HTERT RPE-1 (cell line): ENCODE measurements around the gene ZFR.
"Not testable (repeated sequence)": the region's sequence is repeated elsewhere in the genome, so short reads cannot be mapped to it uniquely, and the experiment has no call there.

Experiments used
- in situ Hi-C: fragments of 300-500 bp; cut with MboI; formaldehyde crosslinking; loops from 4 replicates; pipeline ENCODE4 v1.14.3; 2020; ENCODE audit warnings: low sequenced_read_pairs

The ZFR gene

GRCh38 chr5:32413466-32414263, 30.9 kb downstream of the ZFR start:
- in situ Hi-C loops: no loop called here

GRCh38 chr5:32410630-32411029, 33.9 kb downstream of the ZFR start:
- in situ Hi-C loops: no loop called here

- in situ Hi-C loops: no loop called here
These were observed 37.9 kb downstream of the ZFR start for GRCh38 chr5:32406650-32407049.

GRCh38 chr5:32405507-32405906, 39.0 kb downstream of the ZFR start:
- in situ Hi-C loops: no loop called here

DNA sequence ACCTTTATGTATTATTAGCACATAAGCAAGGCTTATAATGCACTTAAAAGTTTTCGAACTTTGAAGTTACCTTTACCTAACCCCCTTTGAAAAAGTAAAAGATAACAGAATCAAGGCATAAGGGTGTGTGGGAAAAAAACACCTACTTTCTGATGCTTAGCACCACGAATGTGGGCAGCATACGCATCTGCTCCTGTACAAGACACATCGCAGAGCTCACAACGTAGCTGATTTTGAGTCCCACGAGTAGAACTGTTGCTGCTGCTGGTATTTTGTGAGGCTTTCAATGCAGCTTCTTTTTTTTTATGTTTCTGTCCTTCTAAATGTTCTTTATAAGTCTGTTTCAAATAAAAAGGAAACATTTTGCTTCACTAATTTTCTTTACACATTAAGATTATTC, 40.8 kb downstream of the ZFR start:
- in situ Hi-C loops: no loop called here

- in situ Hi-C loops: no loop called here
These were observed 44.1 kb downstream of the ZFR start for GRCh38 chr5:32400401-32400800.

- in situ Hi-C loops: not testable (repeated sequence)
These were observed 45.8 kb downstream of the ZFR start for GRCh38 chr5:32398754-32399153.

DNA sequence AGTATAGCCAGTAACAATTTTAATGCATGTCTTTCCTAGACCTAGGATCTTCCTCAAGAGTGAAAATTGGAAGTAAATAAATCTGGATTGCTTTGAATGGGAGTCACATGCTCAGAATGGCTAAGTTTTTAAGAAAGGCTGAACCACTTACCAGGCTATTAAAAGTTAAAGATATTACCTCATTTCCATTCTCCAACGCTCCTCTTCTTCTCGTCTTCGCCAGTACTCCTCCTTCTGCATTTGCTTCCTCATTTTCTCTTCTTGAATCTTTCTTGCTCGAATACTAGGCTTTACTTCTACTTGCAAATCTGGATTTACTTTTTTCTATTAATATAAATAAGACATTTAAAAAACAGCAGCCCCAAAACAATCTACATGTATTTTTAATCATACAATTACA, 49.6 kb downstream of the ZFR start:
- in situ Hi-C loops: no loop called here

GRCh38 chr5:32392039-32392438, 52.5 kb downstream of the ZFR start:
- in situ Hi-C loops: no loop called here

GRCh38 chr5:32390819-32391591, 53.5 kb downstream of the ZFR start:
- in situ Hi-C loops: no loop called here

GRCh38 chr5:32388432-32389129, 56.0 kb downstream of the ZFR start:
- in situ Hi-C loops: no loop called here

DNA sequence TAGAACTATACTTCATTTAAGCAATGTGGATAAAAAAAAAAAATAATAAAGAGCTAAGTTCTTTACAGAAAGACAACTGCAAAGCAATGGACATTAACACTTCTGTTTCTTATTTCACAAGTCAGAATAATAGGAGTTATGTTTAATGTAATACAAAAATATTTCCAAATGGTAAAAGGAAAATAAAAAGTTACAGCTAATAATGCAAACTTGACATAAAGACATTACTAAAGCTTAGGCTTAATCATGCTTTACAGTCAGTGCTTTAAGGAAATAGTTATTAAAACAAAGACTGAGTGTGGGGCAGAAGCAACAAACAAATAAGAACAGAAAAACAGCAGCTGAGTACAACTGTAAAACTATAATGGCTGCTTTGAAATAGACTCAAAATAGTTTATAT, 56.7 kb downstream of the ZFR start:
- in situ Hi-C loops: no loop called here

GRCh38 chr5:32387211-32387610, 57.3 kb downstream of the ZFR start:
- in situ Hi-C loops: no loop called here

GRCh38 chr5:32384621-32385020, 59.9 kb downstream of the ZFR start:
- in situ Hi-C loops: no loop called here

DNA sequence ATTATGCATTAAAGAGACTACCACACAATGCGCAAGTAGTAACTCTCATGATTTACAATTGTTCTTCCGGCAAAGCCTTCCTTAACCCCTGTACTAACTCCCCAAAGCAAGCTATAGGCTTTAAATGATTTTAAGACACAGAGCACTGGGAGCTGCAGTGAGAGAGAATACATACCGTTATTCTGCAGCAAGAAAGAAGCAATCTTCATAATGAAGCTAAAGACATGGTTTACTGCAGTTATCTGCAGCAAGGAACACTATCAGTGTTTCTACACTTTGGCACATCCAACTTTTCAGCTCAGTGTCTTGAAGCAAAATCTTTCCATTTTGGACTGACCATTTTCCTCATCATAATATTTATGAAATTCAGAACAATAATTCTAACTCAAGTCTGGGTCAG, 61.0 kb downstream of the ZFR start:
- in situ Hi-C loops: no loop called here

DNA sequence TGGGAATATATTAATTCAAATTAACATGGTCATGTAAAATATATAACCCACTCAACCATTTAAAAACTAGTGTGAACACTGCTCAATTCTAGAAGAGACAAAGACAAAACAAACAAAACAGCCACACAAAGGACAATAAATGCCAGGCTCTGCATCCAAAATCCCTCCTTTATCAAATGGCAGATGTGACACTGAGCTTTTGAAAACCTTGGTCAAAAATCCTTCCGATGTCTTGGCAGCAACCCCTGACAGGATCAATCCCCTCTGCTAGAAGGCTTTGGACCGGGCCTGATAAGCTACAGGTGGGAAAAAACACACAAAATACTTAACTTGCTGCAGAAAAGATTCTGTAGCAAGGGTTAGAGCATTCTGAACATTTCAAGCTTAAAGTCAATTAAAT, 61.5 kb downstream of the ZFR start:
- in situ Hi-C loops: no loop called here

DNA sequence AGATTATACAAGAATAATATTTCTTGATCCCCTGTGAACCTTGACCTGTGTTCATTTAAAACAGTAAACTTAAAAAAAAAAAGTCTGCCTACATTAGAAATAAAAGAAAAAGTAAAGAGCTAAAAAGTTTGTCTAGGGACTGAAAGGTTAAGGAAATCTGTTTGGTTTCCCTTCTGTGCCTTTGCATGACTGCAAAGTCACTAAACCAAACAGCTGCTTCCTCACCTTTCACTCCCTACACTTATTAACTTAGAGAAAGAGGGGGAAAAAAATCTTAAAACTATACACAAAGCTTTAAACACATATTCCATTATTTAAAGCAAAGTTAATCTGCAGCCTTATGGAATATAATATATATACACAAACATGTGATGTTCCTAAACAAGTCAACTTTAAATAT, 65.1 kb downstream of the ZFR start:
- in situ Hi-C loops: no loop called here

- in situ Hi-C loops: no loop called here
These were observed 65.6 kb downstream of the ZFR start for GRCh38 chr5:32378966-32379365.

DNA sequence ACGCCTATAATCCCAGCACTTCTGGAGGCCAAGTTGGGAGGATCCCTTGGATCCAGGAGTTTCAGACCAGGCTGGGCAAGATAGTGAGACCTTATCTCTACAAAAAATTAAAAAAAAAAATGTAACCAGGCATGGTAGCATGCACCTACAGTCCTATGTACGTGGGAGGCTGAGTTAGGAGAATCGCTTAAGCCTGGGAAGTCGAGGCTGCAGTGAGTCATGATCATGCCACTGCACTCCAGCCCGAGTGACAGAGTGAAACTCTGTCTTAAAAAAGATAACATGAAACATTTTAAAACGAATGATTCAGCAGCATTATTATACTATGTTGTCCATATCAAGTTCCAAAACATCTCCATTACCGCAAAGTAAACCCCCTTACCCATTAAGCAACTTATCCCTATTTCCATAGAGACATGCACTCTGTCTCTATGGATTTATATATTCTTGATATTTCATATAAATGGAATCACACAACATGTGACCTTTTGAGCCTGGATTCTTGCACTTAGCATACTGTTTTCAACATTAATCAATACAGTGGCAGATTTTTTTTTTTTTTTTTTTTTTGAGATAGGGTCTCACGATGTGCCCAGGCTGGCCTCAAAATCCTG, 74.9 kb downstream of the ZFR start:
- in situ Hi-C loops: no loop called here

GRCh38 chr5:32369032-32369431, 75.5 kb downstream of the ZFR start:
- in situ Hi-C loops: no loop called here

- in situ Hi-C loops: not testable (repeated sequence)
These were observed 77.3 kb downstream of the ZFR start for GRCh38 chr5:32367271-32367670.
